ENCODE data around the gene UNC50. TPM values are rescaled to one million over a fixed set of nuclear protein-coding genes. Genes with fewer than 3 reads are reported as not detected.

The UNC50 gene
- total and polyA plus RNA-seq, 2 donors (not counting 1 experiment from before 2014, with no cell fraction given): 27.2 to 38.8 TPM

DNA sequence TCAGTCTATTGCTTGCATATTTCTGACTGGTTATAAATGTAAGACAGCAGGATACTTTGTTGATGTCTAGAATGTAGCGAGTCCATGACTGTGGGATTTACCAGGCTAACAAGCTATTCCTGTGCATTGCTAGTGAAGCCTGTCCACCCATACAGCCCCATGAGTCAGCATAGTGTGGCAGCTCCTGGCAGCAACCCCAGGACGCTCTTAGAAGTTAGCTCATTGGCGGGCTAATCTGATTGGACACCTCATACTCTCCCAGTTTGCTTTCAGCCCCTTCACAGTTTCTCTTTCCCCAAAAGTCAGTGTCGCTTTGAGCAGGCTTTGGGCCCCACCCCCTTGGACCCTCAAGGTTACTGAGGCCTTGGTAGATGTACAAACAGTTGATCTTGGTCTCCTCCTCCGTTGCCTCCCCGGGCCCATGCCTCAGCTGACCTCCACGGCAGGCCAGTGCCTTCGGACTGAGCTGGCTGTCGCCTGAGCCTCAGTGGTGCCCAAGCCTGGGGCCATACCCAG, 48.1 kb upstream of the UNC50 start:
- Histone ChIP-seq H3K4me1 (ENCODE audit: control insufficient read depth in 2 of 2, insufficient read depth in 2 of 2, low read length in 2 of 2) (peaks cover 8 to 29% of the 10 kb centered on the region in 2 donors), H3K79me2 (ENCODE audit: control insufficient read depth, insufficient read depth, low read length) (no peaks in the 10 kb centered on the region), H2AFZ (ENCODE audit: insufficient read depth, low read depth, low read length, poor library complexity, severe bottlenecking) (no peak overlapping the region), H3K27ac (ENCODE audit: low read length in 2 of 2) (no peak overlapping the region), H3K9ac (ENCODE audit: low read length) (no peak overlapping the region), H3K4me3 (ENCODE audit: control extremely low read depth in 1 of 5, extremely low read depth in 1 of 5, insufficient read depth in 1 of 5, low read depth in 2 of 5, low read length in 4 of 5) (no peak overlapping the region), H3K9me3 (ENCODE audit: control extremely low read depth in 1 of 3, control insufficient read depth in 2 of 3, insufficient read depth in 1 of 3, low read length in 2 of 3) (no peaks in the 10 kb centered on the region), H3K36me3 (replicated peaks in 1 of 2; ENCODE audit: control extremely low read depth in 1 of 2, control insufficient read depth in 1 of 2, extremely low read depth in 1 of 2, insufficient read depth in 2 of 2, low read length in 1 of 2) (peaks cover 0 to 1% of the 10 kb centered on the region in 2 experiments), H4K20me1 (ENCODE audit: control insufficient read depth, insufficient read depth, low read length, poor library complexity, severe bottlenecking) (no peaks in the 10 kb centered on the region), H3K27me3 (replicated peaks in 1 of 4; ENCODE audit: control extremely low read depth in 1 of 4, control insufficient read depth in 3 of 4, insufficient read depth in 4 of 4, low read length in 3 of 4) (no peaks in the 10 kb centered on the region), H3K4me2 (replicated peaks; ENCODE audit: low read depth, low read length, poor library complexity, severe bottlenecking) (no peak overlapping the region)
- Mint-ChIP-seq H3K4me1 (peaks cover 29% of the 10 kb centered on the region), H3K27me3 (no peaks in the 10 kb centered on the region), H3K9me3 (ENCODE audit: insufficient read depth) (no peaks in the 10 kb centered on the region), H3K27ac (peak overlapping the region; percentile 15), H3K4me3 (no peak overlapping the region)
- intact Hi-C loops (cut with micrococcal nuclease): no loop called here
- ChIA-PET CTCF (interaction anchor here (5.5 kb wide), 1 partner anchor 9 kb away, joined by 31 read pairs; no protein-coding TSS in a partner anchor), POLR2A (no interaction called here)
- no peak for ATAC-seq (ENCODE audit: low read depth)
- 97% methylated on average over 9 of the region's 9 CpGs for WGBS (ENCODE audit: insufficient coverage)
- DNase-seq: no peak
- no peak for TF ChIP-seq EZH2 (IDR thresholded peaks at IDR 0.05; ENCODE audit: borderline replicate concordance, insufficient read depth, low read depth, low read length, poor library complexity, severe bottlenecking)
- TF ChIP-seq, protein P1, sequence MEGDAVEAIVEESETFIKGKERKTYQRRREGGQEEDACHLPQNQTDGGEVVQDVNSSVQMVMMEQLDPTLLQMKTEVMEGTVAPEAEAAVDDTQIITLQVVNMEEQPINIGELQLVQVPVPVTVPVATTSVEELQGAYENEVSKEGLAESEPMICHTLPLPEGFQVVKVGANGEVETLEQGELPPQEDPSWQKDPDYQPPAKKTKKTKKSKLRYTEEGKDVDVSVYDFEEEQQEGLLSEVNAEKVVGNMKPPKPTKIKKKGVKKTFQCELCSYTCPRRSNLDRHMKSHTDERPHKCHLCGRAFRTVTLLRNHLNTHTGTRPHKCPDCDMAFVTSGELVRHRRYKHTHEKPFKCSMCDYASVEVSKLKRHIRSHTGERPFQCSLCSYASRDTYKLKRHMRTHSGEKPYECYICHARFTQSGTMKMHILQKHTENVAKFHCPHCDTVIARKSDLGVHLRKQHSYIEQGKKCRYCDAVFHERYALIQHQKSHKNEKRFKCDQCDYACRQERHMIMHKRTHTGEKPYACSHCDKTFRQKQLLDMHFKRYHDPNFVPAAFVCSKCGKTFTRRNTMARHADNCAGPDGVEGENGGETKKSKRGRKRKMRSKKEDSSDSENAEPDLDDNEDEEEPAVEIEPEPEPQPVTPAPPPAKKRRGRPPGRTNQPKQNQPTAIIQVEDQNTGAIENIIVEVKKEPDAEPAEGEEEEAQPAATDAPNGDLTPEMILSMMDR (IDR thresholded peaks at IDR 0.05): no peak

- no peaks in the 10 kb centered on the region for H3K27me3 Mint-ChIP-seq
- peaks cover 24% of the 10 kb centered on the region for H3K4me1 Mint-ChIP-seq
- CTCF ChIA-PET: interaction anchor here (5.5 kb wide), 1 partner anchor 9 kb away, joined by 31 read pairs; no protein-coding TSS in a partner anchor
- no peaks in the 10 kb centered on the region for H3K9me3 Mint-ChIP-seq (ENCODE audit: insufficient read depth)
- H3K4me3 Mint-ChIP-seq: no peak overlapping the region
- peaks cover 0 to 6% of the 10 kb centered on the region in 2 experiments for H3K36me3 ChIP-seq (replicated peaks in 1 of 2; ENCODE audit: control extremely low read depth in 1 of 2, control insufficient read depth in 1 of 2, extremely low read depth in 1 of 2, insufficient read depth in 2 of 2, low read length in 1 of 2)
- TF ChIP-seq EZH2 (IDR thresholded peaks at IDR 0.05; ENCODE audit: borderline replicate concordance, insufficient read depth, low read depth, low read length, poor library complexity, severe bottlenecking): no peak
- H3K27ac Mint-ChIP-seq: no peak overlapping the region
- H3K9me3 ChIP-seq (ENCODE audit: control extremely low read depth in 1 of 3, control insufficient read depth in 2 of 3, insufficient read depth in 1 of 3, low read length in 2 of 3): no peaks in the 10 kb centered on the region
- no peak overlapping the region for H3K4me3 ChIP-seq (ENCODE audit: control extremely low read depth in 1 of 5, extremely low read depth in 1 of 5, insufficient read depth in 1 of 5, low read depth in 2 of 5, low read length in 4 of 5)
- ATAC-seq (ENCODE audit: low read depth) (no peak), DNase-seq (no peak)
- no peaks in the 10 kb centered on the region for H3K27me3 ChIP-seq (replicated peaks in 1 of 4; ENCODE audit: control extremely low read depth in 1 of 4, control insufficient read depth in 3 of 4, insufficient read depth in 4 of 4, low read length in 3 of 4)
- POLR2A ChIA-PET: no interaction called here
- intact Hi-C loops (cut with micrococcal nuclease): no loop called here
- no peaks in the 10 kb centered on the region for H4K20me1 ChIP-seq (ENCODE audit: control insufficient read depth, insufficient read depth, low read length, poor library complexity, severe bottlenecking)
- no peak overlapping the region for H3K4me2 ChIP-seq (replicated peaks; ENCODE audit: low read depth, low read length, poor library complexity, severe bottlenecking)
- peaks cover 7 to 25% of the 10 kb centered on the region in 2 donors for H3K4me1 ChIP-seq (ENCODE audit: control insufficient read depth in 2 of 2, insufficient read depth in 2 of 2, low read length in 2 of 2)
- H3K9ac ChIP-seq (ENCODE audit: low read length): no peak overlapping the region
- H3K79me2 ChIP-seq (ENCODE audit: control insufficient read depth, insufficient read depth, low read length): no peaks in the 10 kb centered on the region
- WGBS (ENCODE audit: insufficient coverage): over 99% methylated on average over 9 of the region's 9 CpGs
- H2AFZ ChIP-seq (ENCODE audit: insufficient read depth, low read depth, low read length, poor library complexity, severe bottlenecking): no peak overlapping the region
- H3K27ac ChIP-seq (ENCODE audit: low read length in 2 of 2): no peak overlapping the region
Measured at GRCh38 chr2:98561018-98561417, 47.4 kb upstream of the UNC50 start.

Measured in B cell (primary cell).